Measurements from ENCODE around the gene ZBTB7C. TPM values are rescaled to one million over a fixed set of nuclear protein-coding genes. Genes with fewer than 3 reads are reported as not detected.

The ZBTB7C gene
- total and polyA plus RNA-seq, 10 of the 15 experiments (the other 5 are each of a cell fraction or from before 2014, with no cell fraction given), result under 0.01 to 0.08 (median 0.01) TPM; not detected in 7

- ATAC-seq (no peak), DNase-seq (ENCODE audit: low read depth, low spot score) (no peak), FAIRE-seq (no peak)
- RAD21 ChIA-PET (ENCODE audit: unreplicated experiment), result no interaction called here
- Histone ChIP-seq H3K9ac (ENCODE audit: control insufficient read depth, insufficient read depth, low read length) (no peak overlapping the region), H4K20me1 (ENCODE audit: control insufficient read depth, insufficient read depth) (no peaks in the 10 kb centered on the region), H3K4me3 (no peak overlapping the region), H2AFZ (ENCODE audit: control insufficient read depth, low read depth, low read length) (no peak overlapping the region), H3K79me2 (ENCODE audit: control insufficient read depth, insufficient read depth, low read length) (no peaks in the 10 kb centered on the region), H3K4me2 (ENCODE audit: control insufficient read depth, insufficient read depth) (no peak overlapping the region), H3K4me1 (ENCODE audit: control insufficient read depth, insufficient read depth, low read length) (no peaks in the 10 kb centered on the region), H3K36me3 (ENCODE audit: control insufficient read depth in 2 of 2, insufficient read depth in 2 of 2, low read length in 1 of 2) (no peaks in the 10 kb centered on the region), H3K27ac (ENCODE audit: control insufficient read depth, insufficient read depth) (no peak overlapping the region), H3K27me3 (replicated peaks in 1 of 2; ENCODE audit: control insufficient read depth in 2 of 2, insufficient read depth in 2 of 2, low read length in 1 of 2) (peaks cover 2 to 3% of the 10 kb centered on the region in 2 experiments; a peak in 3 of 4 replicates), H3K9me3 (replicated peaks; ENCODE audit: control insufficient read depth, insufficient read depth, low read length) (no peaks in the 10 kb centered on the region)
- CTCF ChIA-PET, result no interaction called here
- in situ Hi-C loops (cut with MboI) (no loop called here), intact Hi-C loops (cut with micrococcal nuclease; ENCODE audit: unreplicated experiment) (no loop called here)
- POLR2A ChIA-PET, result no interaction called here
- TF ChIP-seq PBX3 (IDR thresholded peaks at IDR 0.05; ENCODE audit: insufficient replicate concordance, low read depth, low read length), result peak; percentile 21
- TF ChIP-seq BCL3 (IDR thresholded peaks at IDR 0.05; ENCODE audit: borderline replicate concordance, insufficient read depth, low read depth, low read length, poor library complexity, severe bottlenecking), result peak; percentile 90
- TF ChIP-seq POLR2A (IDR thresholded peaks at IDR 0.05; ENCODE audit: low read depth, low read length), result no peak
- BruUV-seq (replicated peaks), result no TSS peak
- 63% methylated on average over 15 of the region's 15 CpGs for WGBS (ENCODE audit: insufficient coverage, insufficient replicate concordance, low lambda C conversion rate, missing lambda C conversion rate)
- SMC1A ChIA-PET (ENCODE audit: uncharacterized antibody, unreplicated experiment), result no interaction called here
Measured at GRCh38 chr18:48149020-48149685, 260.0 kb downstream of the ZBTB7C start.

GRCh38 chr18:48142994-48143393 lies 266.2 kb downstream of the ZBTB7C start:
- H3K4me1 ChIP-seq (ENCODE audit: control insufficient read depth, insufficient read depth, low read length), result no peaks in the 10 kb centered on the region
- no peaks in the 10 kb centered on the region for H3K79me2 ChIP-seq (ENCODE audit: control insufficient read depth, insufficient read depth, low read length)
- no peak overlapping the region for H3K4me2 ChIP-seq (ENCODE audit: control insufficient read depth, insufficient read depth)
- no peak overlapping the region for H3K4me3 ChIP-seq
- H3K9me3 ChIP-seq (replicated peaks; ENCODE audit: control insufficient read depth, insufficient read depth, low read length), result no peaks in the 10 kb centered on the region
- no peak overlapping the region for H3K27ac ChIP-seq (ENCODE audit: control insufficient read depth, insufficient read depth)
- no peak for DNase-seq (ENCODE audit: low read depth, low spot score)
- no peak for ATAC-seq
- intact Hi-C loops (cut with micrococcal nuclease; ENCODE audit: unreplicated experiment) (no loop called here), in situ Hi-C loops (cut with MboI) (no loop called here)
- no peak overlapping the region for H3K9ac ChIP-seq (ENCODE audit: control insufficient read depth, insufficient read depth, low read length)
- no peak overlapping the region for H2AFZ ChIP-seq (ENCODE audit: control insufficient read depth, low read depth, low read length)
- peaks cover 0 to 7% of the 10 kb centered on the region in 2 experiments; a peak in 3 of 4 replicates for H3K27me3 ChIP-seq (replicated peaks in 1 of 2; ENCODE audit: control insufficient read depth in 2 of 2, insufficient read depth in 2 of 2, low read length in 1 of 2)
- ChIA-PET POLR2A (no interaction called here), CTCF (interaction anchor here (0.6 kb wide), 1 partner anchor 1104 kb away, joined by 3 read pairs; no protein-coding TSS in a partner anchor), SMC1A (ENCODE audit: uncharacterized antibody, unreplicated experiment) (no interaction called here), RAD21 (ENCODE audit: unreplicated experiment) (no interaction called here)
- no peak for FAIRE-seq
- no TSS peak for BruUV-seq (replicated peaks)
- no peaks in the 10 kb centered on the region for H3K36me3 ChIP-seq (ENCODE audit: control insufficient read depth in 2 of 2, insufficient read depth in 2 of 2, low read length in 1 of 2)
- H4K20me1 ChIP-seq (ENCODE audit: control insufficient read depth, insufficient read depth), result no peaks in the 10 kb centered on the region
- 0% methylated on average over 1 of the region's 1 CpG for WGBS (ENCODE audit: insufficient coverage, insufficient replicate concordance, low lambda C conversion rate, missing lambda C conversion rate)
- TF ChIP-seq NR2C2 (IDR thresholded peaks at IDR 0.05; ENCODE audit: borderline replicate concordance, control insufficient read depth, insufficient read length, low read depth) (no peak), BCL11A (IDR thresholded peaks at IDR 0.05; ENCODE audit: low read depth, low read length) (no peak), HDAC2 (IDR thresholded peaks at IDR 0.05) (no peak), RELB (IDR thresholded peaks at IDR 0.05; ENCODE audit: low read depth) (no peak), CREB1 (IDR thresholded peaks at IDR 0.05; ENCODE audit: low read depth) (no peak), NFIC (IDR thresholded peaks at IDR 0.05; ENCODE audit: low read depth, low read length) (no peak), IRF5 (IDR thresholded peaks at IDR 0.05; ENCODE audit: borderline replicate concordance) (no peak)

Measured in GM12878 (cell line).